T-helper 1 cell treated with Interleukin-12 subunit alpha and Interleukin-12 subunit beta and Interleukin-4 antibody, amounts not matched to agents 30 ng/mL and 1 ng/mL, for 36 hours (primary cell): ENCODE data around the gene EPHA7. TPM values are rescaled to one million over a fixed set of nuclear protein-coding genes. Genes with fewer than 3 reads are reported as not detected.

Experiments used
- intact Hi-C: fragments of 100-400 bp; cut with micrococcal nuclease; formaldehyde crosslinking; loops from one replicate; pipeline ENCODE4 v1.15.1; 2024
- total RNA-seq: library from RNA; stranded (reverse); gene quantifications from 2 replicates; pipeline ENCODE4 v1.2.3, GENCODE V29; 2022

EPHA7 gene
- not detected in 2 replicates for total RNA-seq

DNA sequence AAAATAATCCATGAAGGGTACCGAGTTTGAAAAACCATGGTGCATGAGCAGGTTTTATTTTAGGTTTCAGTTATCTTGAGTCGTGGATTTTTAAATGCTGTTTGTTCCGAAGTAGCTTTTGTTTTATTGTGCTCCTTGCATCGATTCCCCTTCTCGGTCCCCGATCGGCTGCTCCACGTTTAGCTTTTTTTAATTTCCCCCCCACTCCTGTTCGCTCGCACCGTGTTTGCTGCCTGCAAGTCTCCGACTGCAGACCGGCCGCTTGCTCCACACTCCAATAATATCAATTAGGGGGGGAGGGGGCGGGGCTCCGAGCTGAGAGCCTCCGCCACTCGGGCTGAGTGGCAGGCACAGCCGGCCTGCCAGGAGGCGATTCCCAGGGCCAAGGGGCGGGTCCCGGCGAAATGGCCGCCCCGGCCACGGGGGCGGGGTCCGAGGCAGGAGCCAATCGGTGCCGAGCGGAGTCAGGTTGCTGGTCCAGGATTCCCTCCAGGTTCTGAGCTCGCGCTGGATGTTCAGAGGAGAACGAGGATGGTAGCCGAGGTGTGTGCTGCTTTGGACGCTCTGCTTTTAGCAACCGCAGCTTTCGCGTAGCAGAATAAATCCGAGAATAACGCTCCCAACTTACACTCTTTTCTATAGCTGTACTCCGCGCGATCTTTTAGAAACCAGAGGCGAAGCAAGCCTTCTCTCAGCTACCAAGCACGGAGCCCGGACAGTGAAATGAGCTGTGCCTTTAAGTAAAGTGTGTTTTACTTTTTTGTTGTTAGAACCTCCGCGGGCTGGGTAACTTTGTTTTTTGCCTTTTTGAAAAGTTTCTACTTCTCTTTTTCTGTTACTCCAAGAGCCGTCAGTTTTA, at the start of gene EPHA7:
TSS of gene EPHA7 (minus strand) at position 256 of the 859 bp plus-strand sequence. CDS start at position 38, 218 bp downstream.
- intact Hi-C loops = loop anchor here (5.0 kb wide), 1 partner anchor 382 kb away; no protein-coding TSS in a partner anchor

DNA sequence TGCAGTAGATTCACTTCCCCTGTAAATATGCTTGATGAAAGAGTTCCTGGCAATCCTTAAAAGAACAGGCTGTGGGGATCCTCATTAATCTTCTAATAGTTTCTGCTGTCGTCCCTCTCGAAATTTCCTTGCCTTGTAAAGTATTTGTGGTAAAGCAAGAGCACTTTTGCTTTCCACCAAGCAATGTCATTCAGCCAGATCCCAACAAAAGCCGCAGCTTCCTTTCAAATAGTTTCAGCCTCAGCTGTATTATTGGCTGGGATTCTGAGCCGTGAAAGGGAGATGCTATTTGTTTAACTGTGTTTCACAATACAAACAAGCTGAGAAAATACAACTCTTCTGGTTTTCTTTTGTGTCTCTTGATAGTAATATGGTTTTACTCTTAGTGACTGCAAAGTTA, 48.9 kb upstream of the EPHA7 start:
- intact Hi-C loops = no loop called here

DNA sequence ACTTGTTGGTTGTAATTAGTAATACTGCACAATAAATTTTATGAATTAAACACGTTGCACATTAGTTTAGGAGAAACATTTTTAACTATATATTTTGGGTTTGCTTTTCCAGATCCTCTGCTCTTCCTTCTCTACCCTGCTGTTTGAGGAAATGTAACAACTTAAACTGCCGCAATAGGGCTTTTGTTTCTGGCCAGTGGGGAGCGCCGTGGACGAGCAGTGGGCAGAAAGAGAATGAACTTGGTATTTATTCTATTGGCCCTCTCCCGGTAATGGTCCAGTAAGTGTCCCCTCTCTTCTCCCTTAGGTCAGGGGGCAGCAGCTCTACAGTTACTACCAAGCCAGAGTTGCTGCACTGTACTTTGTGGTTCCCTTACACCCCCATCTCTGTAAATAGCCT, 35.2 kb upstream of the EPHA7 start:
- intact Hi-C loops = no loop called here

DNA sequence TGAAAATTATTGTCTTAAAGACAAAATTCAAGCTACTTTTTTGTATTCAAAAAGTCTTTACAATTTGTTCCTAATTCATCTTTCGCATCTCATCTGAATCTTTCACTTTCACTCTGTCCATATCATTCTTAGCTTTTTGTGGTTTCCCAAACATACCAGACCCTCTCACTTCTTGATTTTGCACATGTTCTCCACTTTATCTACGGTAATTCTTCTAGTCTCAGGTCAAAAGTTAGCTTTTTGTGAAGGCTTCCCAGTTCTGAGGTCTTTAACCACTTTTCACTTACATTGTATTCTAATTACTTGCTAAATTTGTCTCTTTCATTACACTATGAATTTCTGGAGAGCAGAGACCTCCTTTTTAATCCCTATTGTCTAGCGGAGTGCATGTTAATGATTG, 34.6 kb upstream of the EPHA7 start:
- intact Hi-C loops = no loop called here

DNA sequence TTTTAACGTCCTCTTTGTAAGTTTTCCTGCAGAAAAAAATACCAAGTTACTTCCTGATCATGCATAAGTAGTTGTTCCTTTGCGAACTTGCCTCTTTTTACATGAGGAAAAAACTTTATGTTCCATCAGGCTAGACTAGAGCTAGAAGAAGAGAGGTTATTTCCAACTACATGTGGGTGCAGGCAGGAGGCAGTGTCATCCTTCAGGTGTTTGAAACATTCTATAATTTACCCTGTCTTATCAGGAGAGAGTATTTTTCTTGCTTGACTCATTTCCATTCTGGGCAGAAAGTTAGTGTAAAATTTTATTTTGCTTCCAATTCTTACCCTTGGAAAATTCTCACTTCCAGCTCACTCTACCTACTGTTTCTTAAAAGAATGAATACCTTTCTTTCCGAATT, 28.5 kb upstream of the EPHA7 start:
- intact Hi-C loops = no loop called here

DNA sequence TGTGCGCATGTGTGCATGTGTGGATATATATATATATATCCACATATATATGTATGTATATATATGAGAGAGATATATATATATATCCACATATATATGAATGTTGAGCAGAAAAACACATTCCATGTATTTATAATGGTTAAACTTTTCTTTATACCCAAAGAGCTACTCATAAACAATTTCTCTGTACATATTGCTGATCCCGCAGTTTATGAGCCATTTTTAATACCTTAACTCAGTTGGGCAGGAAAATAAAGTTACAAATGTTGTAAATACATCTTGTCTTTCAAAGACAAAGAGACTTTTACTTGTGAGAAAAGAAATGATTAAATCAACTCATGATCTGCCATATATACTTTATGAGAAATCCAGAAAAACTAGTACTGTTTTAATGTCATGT, 18.1 kb upstream of the EPHA7 start:
- intact Hi-C loops = no loop called here

DNA sequence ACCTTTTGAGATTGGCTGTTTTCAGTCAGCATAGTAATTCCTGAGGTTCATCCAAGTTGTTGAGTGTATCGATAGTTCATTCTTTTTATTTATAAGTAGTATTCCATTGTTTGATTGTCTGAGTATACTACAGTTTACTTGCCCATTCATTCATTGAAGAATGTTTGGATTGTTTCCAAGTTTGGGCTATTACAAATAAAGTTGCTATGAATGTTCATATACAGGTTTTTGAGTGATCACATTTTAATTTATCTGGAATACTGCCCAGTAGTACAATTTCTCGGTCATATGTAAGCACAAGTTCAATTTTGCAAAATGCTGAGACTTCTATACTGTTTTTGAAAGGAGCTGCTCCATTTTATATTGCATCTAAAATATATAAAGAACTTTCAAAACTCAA, 14.2 kb upstream of the EPHA7 start:
- intact Hi-C loops = no loop called here

DNA sequence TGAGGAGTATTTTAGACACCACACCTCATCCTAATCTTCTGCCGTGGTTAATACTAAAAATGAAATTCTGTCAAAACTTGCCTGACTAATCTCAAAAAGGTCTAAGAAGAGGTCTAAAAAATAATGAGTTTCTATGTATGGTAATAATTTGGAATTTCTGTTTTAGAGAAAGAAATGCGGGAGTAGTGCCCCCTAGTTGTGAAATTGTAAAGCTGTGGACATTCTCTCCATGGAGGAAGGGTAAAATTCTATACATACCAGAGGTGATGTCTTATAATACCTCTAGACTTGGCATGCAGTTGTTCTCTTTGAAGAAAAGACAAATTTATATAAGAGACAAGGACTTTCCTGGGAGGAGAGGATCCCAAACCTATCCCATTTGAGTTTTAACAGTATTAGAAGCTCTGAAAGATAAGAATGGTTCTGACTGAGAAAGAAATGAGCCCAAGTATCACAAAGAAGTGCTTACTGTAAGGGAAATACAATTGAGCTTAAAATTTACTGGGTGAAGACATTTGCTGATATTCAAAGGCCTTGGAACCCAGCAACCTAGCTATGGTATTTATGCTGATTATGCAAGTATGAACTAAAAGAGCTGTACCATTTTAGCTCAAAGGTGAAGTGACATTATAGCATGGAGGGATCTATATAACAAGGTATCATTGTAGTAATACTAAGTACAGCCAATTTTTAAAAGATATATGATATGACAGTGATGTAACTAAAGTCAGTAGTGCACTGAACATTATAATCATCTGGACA, 5.1 kb upstream of the EPHA7 start:
- intact Hi-C loops = loop anchor here (5.0 kb wide), 1 partner anchor 387 kb away; no protein-coding TSS in a partner anchor

DNA sequence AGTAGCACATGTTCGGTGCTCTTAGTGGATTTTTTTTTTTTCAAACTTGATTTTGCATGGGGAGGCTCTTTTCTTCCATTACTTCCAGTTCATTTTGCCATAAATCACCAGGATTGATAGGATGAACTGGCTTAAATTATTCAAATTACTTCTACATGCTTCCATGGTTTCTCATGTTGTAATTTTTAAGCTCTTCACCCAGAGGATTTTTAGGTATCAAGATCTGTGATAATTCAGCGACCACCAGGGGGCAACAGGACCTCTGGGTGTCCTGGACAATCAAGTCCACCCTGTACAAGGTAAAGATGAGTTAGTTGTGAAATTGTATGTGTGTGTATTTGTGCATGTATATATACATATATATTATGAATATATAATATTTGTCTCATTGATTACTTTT, 4.2 kb upstream of the EPHA7 start:
- intact Hi-C loops = loop anchor here (5.0 kb wide), 1 partner anchor 386 kb away; no protein-coding TSS in a partner anchor

DNA sequence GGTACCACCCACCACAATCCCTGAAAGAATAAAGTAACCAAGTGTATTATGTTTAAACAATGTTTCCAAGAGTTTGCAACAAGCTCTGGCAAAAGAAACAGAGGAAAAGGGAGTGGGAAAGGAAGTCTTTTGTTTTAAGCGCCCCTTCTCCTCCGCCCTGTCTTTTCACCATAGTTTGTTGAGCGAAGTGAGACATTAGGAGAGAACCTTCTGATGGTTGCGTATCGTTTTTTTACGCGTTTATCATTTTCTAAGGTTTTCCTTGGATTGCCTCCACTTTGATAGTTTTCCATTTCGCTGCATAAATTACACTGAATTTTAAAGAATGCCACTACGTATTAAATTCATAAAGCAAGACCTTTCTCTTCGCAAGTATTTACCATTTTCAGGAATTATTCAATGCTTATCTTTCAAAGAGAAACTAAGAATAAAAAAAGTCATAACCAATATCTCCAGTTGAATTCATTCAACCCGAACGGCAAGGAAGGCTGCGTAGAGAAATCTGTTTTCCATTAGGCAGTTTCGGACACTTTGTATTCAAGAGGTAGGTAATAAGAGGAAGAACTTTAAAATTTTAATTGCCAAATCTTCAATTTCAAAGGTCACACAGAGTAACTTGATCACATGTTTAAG, 920 bp upstream of the EPHA7 start:
- intact Hi-C loops = loop anchor here (5.0 kb wide), 1 partner anchor 383 kb away; no protein-coding TSS in a partner anchor

DNA sequence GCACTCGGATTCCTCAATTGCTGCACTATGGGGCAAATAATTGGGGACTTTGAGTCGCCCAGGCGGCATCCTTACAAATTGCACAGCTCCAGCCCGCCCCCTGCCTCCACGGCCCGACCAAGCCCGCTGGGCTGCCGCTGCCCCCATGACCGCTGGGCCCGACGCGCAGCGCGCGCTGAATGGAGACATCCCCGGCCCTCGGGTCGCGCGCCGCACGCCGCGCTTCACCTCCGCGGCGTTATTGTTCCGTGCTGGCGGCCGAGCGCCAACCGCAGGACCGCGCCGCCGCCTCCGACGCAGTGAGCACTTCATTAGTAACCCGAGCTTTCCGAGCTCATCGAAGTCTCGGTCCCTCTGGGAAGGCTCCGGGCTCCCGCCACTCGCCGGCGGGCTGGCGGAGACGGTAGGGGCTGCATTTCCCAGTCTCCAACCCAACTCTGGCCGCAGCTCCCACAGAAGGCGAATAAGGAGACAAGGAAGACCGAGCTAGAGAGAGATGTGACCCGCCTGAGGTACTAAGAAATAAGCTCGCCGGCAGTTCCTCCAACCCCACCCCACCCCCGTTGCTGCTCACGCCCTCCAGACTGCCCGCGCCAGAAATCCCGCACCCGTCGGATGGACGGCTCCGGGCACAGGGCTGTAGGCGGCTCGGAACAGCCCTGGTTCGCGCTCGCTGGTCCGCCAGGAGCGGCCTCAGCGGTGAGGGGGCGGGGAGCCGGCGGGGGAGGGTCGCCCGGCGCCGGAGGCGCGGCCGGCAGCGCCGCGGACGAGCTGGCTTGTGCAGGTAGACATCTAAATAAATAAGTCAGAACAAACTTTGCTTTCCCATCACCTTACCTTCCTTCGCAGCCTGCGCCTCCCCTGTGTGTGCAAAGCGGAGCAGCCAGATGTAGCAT, 703 bp downstream of the EPHA7 start:
- intact Hi-C loops = no loop called here

DNA sequence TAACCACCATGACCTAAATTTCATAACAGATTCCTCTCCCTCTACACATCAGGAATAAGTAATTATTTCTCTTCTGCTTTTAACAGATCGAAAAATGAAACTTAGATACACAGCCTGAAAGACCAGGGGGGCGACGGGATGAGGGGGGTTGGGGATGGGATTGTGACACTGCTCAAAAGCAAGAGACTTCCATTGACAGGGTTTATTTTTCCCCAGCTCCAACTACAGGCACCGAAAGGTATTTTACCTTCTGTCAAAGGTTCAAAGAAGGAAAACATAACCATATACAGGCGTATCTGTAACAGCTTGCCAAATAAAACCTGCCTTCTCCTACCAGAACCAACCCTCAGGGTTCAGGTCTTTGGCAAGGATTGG, 1.3 kb downstream of the EPHA7 start:
- intact Hi-C loops = no loop called here

DNA sequence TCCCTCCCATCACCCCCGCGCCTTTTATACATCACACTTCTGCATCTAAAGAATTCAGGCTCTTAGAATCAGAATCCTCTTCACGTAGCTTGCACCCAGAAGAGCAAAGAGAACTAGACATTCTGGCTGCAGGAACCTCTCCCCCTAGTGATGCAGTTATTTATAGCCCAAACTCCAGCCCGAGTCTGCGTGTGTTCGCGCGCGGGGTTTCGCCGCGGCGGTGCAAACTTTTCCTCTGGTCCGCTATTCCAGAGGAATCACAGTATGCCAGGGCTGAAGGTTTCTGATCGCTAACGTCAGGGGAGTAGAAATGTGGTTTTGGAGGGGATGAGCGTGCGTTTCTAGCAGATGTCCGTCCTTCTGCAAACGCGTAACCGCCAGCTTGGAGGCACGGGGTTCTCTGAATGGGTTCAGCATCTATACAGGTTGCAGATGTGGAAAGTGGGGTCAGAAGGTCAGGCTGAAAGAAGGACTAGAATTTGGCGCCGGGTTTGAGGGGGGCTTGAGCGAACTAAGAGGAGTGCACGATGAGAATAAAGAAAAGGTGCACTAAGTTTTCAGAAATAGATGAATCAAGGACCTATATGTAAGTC, 1.8 kb downstream of the EPHA7 start:
- intact Hi-C loops = no loop called here

DNA sequence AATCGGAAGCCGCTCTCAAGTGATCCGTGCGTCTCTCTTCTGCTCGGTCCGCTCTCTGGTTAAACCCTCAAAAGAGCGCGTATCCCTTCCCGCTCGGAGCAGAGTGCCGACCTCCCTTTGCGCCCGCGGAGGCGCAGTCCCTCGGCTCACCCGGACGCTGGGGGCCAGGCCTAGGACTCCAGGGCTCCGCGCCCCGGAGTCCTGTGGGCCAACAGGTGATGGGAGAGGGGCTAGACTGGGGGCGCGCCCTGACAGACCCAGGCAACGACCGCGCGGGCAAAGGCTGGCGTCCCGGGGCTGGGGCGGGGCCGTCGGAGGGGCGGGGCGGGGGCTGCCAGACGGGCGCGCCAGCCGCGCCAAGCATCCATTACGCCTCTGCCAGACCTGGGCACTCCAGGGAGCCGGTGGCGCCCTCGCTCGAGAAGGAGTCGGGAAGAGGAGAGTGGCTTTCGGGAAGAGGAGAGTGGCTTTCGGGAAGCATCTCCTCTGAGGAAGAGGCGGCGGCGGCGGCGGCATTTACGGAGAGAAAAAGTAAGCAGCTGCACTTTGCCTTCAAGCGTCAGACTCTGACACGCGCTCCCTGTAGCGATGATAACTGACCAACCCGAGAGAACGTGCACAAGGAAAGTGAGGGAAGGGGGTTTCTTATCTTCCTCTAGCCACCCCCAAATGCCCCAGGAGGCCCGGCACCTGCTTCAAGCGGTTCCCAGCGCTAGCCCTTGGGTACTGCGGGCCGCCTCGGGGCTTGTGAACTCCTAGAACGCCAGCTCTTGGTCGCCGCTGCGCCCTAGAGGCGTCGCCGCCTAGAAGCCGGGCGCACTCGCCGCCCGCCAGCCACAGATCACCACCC, 2.6 kb downstream of the EPHA7 start:
- intact Hi-C loops = no loop called here

DNA sequence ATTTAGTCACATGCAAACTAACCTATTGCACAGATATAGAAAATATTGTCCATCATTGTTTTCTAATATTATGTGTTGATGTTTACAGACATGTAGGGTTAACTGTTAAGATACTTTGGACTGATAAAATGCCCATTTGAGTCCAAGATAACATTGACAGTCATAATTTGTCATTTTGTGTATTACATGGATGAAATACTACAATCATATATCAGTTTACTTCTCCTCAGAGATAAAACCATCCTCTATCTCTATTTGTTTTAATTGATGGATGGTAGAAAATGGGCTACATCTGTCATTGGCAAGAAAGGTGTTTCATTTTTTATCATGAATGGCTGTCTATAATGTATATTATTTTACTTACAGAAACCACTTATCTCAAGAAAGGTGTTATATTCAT, 6.2 kb downstream of the EPHA7 start:
- intact Hi-C loops = no loop called here

DNA sequence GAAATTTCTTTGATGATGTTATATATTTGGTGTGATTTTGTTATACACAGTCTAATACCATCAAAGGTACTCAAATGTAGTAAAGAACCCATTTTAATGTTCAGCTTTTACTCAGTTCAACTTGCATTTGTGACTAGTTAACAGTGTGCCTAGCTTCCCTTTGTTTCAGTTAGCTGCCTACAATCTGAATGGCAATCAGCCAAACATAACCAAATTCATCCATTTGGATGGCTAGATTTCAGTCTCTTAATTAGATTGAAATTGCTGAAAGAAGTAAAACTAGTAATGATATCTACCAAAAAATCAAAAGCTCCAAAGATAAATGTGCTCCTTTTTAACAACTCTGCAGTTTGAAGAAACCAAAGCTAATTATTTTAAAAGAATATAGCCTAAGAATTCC, 6.9 kb downstream of the EPHA7 start:
- intact Hi-C loops = no loop called here

DNA sequence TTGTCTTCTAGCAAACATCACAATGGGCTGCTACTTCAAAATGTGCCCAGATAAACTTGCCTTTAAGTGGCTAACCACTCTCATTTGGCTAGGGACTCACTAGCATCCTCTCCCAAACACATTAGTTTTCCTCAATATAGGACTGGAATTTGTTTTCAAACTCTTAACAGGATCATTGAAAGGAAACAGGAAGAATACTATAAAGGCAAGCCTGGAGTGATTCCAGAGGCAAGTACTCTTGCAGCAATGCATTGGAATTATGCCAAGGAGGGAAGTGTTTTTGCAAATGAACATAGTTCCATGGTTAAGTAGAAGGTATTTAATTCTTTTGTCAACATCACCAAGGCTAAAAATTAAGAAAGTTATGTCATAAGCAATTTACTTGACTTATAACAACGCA, 12.2 kb downstream of the EPHA7 start:
- intact Hi-C loops = loop anchor here (5.0 kb wide), 1 partner anchor 870 kb away; no protein-coding TSS in a partner anchor

DNA sequence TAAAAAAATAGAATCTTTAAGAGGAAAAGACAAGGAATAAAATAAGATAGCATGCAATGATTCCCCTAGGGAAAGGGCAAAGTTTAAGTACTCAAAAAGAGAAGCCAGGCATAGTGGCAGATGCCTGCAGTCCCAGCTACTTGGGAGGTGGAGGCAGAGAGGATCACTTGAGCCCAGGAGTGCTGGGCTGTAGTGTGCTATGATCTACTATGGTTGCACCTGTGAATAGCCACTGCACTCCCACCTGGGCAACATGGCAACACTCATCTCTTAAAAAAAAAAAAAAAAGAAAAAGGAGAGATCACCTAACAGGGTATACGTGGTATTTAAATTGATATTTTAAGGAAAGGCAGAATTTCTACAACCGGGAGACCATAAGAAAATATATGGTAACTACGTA, 16.0 kb downstream of the EPHA7 start:
- intact Hi-C loops = no loop called here

DNA sequence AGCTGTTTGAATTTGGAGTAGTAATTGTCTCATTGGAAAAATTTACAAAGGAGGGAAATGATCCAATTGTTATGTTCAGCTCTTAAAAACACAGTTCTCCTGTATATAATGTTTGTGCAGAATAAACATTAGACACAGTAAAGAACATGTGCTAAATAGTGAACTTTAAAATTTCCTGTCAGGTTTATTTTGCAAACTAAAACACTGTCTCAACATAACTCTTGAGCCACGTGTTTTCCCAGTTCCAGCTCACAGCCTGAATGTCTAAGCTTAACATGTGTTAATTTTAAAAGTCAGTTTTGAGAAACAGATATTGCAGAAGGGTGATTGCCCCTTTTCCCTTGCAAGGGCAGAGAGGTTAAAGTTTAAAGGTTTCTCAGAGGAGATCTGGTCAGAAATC, 20.6 kb downstream of the EPHA7 start:
- intact Hi-C loops = no loop called here

DNA sequence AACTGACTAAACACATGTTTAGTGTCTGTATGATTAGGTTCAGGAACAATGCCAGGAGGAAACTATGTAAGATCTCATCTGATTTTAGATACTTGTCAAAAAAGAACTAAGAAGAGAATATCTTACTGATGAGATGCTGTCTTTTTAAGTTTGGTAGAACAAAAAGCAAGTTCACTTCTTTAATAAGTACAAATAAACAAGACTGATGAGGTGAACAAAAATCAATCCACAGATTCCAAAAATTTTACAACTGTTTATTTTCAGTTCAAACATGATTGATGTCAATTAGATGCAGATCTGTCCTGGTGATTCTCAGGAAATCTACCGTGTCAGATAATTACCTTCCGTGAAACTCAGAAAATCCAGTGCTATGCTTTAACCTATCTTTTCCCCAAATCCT, 24.9 kb downstream of the EPHA7 start:
- intact Hi-C loops = no loop called here
